Sciatic nerve (tissue), 2 donors: ENCODE results near the gene SLC16A2. TPM values are rescaled to one million over a fixed set of nuclear protein-coding genes. Genes with fewer than 3 reads are reported as not detected.
A peak's percentile ranks its signal among the peaks of the same experiment; 100 is the strongest.

Source experiments
- ATAC-seq: fragments of 200-7000 bp; cut with Tn5 transposase; one replicate; pipeline ENCODE4 v1.9.1; 2020; ENCODE audit warnings: mild to moderate bottlenecking, moderate library complexity
- DNase-seq: peaks from one replicate; pipeline ENCODE4 v3.0.0-alpha.2; 2020; ENCODE audit warnings: low spot score
- intact Hi-C: fragments of 100-400 bp; cut with DNase I; formaldehyde crosslinking; loops from one replicate; pipeline ENCODE4 v1.14.2; 2022
- total RNA-seq: library from RNA; stranded (reverse); fragmentation: NEBNext Ultra II Directional; extraction: Animal tissue kit (Norgen Biotek cat#: 25700); gene quantifications from one replicate; pipeline ENCODE4 v1.2.1, GENCODE V29; 2021
- donor health status: DM: no; HTN: no; CAD: no.
- donor health status: DM: no; HTN: no; CAD: no.

SLC16A2 gene
- total RNA-seq, 1 donor from 2014 or later = 18.2 TPM

DNA sequence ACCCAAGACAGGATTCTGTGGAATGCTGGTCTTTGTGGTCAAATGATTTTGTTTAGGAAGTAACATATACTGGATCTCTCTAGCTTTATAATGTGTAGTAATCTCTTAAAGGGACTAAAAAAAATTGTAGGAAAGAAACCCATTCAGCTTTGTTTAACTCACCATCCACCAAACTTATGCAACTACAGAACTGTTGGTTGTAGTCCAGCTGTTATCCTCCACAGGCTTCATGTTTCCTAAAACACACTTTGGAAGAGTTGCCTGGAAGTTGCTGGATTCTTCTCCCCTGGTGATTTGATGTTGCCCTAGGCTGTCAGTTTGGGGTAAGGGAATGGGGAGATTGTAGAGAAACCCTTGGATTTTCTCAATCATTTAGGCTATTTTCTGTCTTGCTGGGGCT is 103.8 kb downstream of the SLC16A2 start:
- no peak for ATAC-seq
- intact Hi-C loops = no loop called here
- no peak for DNase-seq

DNA sequence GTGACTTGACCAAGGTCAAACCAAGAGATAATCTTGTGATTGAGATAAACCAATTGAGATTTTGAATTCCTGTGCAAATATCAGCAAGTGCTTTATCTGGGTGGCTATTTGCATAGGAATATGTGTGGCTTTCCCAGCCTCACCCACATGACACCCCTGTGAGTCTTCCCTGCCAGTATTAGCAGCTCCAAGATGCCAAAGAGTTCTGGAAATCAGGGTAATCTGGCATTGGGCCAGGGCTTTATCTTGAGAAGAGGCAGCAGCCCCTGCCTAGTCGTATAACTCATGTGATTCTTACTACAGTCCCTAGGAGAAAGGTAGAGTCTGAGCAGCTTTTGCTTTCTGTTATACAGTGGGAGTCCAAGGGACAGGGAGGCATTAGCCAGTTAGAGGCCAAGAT is 105.5 kb downstream of the SLC16A2 start:
- intact Hi-C loops = no loop called here

DNA sequence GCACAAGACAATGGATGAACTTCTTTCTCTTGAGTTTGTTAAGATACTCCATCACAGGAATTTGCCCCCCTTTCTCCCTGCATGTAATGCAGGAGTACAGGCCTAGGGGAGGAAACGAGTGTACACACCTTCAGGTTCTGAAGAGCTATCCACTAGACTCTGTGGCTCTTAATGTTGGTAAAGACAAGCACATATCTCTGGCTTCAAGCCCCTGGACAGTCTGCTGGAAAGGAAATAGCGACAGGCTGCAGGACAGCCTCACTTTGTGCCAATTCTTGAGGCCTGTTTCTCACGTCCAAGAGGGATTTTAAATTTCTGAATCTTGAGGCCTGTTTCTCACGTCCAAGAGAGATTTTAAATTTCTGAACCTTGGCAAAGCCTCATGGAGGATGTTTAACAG is 106.1 kb downstream of the SLC16A2 start:
- intact Hi-C loops = no loop called here
- DNase-seq = no peak
- no peak for ATAC-seq

More for the DNA sequence above, 105.5 kb downstream of the SLC16A2 start:
- ATAC-seq (no peak), DNase-seq (no peak)

DNA sequence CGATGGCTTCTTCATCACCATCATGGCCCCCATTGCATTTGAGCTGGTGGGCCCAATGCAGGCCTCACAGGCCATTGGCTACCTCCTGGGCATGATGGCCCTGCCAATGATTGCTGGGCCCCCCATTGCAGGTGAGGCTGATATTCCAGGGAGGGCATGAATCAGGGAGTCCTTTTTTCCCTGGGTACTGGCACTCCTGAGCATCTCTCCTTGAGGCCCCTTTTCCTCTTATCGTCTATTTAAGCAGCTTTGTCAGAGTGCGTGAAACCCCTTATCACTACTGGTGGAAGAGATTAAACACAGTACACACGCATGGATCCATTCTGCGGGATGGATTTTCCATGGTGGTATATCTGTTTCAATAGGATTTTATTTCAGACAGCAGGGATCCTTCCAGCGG is 108.0 kb downstream of the SLC16A2 start:
- no peak for ATAC-seq
- no peak for DNase-seq
- intact Hi-C loops = no loop called here

DNA sequence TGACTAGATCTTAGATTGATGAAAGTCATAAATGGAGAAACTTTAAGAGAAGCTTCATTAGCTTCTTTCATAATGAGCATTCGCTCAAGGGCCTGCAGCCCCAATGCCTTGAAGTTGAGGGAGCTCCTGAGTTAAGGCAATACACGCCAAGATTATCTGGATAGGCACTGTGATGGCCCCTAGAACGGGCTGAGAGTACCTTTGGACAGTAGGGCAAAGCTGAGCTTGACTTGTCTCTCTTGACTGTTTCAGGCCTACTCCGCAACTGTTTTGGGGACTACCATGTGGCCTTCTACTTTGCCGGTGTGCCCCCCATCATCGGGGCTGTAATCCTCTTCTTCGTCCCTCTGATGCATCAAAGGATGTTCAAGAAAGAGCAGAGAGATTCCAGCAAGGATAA is 109.8 kb downstream of the SLC16A2 start:
- no peak for ATAC-seq
- no peak for DNase-seq
- intact Hi-C loops = no loop called here

DNA sequence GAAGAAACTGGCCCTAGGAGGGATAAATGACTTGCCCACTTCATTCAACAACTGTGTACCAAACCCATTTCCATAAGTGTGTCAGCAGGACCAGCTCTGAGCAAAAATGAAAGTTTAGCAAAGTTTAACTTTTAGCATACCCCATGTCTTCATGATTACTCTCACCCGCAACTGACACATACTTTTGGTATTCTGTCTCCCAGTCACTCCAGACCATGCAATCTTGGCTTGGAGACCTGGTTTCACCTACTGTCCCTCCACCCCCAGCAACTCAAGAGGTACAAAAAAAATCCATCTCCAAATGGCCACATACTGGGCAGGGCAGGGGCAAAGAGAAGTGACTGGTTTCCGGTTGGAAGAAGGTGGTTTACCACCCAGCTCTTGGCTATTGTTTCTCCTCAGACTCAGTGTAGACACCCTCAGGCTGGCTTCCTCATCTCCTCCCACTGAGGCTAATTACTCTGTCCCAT is 113.3 kb downstream of the SLC16A2 start:
- DNase-seq = no peak
- intact Hi-C loops = no loop called here
- no peak for ATAC-seq

DNA sequence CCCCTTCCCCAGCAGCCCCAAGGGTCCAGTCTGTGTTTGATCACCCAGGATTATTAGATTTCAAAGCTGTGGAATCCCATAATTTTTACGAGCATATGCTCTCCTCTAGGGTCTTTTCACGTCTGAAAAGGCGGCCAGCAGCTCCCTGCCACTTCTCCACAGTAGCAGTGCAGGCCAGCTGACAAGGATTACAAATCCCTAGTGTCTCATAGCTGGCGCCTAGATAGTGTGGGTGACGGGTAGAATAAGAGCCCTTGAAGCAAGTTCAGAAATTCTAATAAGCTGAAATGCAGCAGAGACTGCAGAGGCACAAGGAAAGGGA is 113.8 kb downstream of the SLC16A2 start:
- intact Hi-C loops = no loop called here
- DNase-seq = no peak
- no peak for ATAC-seq

DNA sequence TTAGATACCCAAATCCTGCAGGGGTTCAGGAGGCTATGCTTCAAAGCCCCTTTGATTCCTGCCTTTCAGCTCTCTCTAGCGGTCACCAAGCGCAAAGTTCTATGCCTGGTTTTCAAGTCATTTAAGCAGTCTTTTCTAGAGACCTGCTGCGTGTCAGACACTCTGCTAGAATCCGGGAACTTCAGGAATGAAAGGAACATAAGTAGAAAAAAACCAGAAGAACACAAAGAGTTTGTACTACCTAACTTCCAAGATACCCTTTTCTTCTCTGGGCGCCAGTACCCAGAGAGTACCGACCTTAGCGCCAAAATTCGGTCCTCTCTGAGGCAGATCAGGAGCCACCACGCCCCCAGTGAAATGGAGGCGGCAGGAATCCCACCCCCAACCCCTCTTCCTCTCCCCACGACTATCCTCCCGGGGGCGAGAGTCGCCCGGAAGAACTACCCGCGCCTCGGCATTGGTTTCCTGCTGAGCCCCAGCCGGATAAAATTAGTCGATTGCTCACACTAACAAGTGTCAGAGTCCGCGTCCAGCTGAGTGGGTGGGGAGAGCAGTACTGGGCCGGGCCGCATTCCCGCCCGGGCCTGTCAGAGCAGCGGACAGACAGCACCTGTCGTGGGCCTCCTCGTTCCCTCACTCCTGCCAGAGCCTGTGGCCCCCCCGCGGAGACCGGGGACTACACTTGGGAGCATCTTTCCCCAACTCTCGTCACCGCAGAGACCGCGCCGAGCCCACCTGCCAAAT is 114.3 kb downstream of the SLC16A2 start:
- peak; percentile 73 for ATAC-seq
- peak; percentile 77 for DNase-seq
- intact Hi-C loops = no loop called here

DNA sequence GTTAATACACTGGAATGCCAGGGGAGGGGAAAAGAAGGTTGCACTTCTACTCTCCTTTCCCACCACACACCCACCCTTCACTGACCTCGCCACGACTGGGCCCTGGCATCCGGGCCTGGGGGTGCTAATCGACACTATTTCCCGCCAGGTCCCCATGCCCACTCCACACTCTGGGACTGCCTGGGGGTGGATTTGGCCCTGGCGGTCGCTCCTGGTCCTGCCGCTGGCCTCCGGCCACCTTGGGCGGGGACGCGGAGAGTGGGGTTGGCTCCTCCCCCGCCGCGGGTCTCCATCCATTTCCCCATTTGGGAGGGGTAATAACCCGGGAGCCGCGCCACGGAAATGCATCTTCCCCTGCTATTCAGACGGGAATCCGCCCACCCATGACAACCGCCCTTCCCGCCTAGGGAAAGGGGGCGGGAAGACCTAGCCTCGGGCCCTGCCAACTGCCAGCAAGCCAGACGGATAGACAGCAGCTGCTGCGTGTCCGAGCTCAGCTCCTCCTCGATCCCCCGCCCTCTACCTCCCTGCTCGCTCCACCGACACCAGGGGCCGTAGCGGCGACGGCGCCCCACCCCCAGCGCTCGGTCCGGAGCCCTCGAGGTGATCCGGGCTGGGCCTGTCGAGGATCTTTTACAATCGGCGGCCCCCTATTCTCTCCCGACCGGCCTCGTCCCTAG is 115.0 kb downstream of the SLC16A2 start:
- intact Hi-C loops = no loop called here
- peak; percentile 89 for DNase-seq
- ATAC-seq = peak; percentile 93

DNA sequence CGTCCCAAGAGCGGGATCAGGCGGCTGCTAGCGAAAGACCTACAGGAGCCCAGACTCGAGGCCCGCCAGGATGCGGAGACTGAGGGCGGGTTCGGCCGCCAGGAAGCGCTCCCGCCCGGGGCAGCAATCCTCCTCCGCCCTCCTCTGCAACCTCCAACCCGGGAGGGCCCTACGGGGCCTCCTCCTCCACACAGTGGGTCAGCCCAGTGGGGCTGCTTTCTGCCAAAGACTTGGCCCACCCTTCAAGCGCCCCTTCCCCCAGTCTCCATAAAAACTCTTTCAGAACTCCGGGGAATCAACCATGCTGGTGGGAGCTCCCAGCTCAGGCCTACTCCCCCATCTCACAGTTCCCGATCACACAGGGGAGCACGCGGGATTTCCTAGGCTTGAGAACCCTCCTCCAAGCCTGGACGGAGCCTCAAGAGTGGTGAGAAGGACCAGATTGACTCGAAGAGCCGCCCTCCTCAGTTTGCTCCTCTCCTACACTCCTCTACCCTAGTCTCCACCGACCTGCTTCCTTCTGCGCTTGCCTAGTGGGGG is 115.6 kb downstream of the SLC16A2 start:
- DNase-seq = no peak
- ATAC-seq = peak; percentile 61
- intact Hi-C loops = no loop called here

DNA sequence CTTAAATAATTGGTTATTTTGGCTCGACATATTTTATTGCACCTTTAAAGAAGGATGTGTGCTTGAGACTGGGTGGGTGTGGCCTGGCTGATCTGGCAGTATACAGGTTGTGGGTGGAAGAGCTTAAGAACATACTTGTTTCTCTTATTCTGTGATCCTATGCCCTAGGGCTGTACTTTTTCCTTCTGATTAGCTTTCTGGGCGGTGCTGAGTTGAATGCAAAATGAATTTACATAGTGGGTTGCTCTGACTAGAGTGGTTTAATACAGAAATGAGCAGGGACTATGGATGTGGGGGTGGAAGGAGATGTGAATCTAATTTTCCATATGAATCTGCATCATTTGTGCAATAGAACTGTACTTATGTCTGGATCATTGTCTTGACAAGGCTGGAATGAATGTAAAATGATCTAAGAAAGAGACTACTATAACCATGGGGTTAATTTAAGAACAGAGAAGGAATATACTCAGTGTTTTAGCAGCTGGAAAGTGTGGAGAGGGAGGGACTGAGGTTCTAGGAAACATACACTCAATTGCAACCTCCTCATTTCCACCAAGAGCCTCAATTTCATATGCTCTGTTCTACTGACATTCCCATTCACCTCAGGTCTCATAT is 119.4 kb downstream of the SLC16A2 start:
- intact Hi-C loops = no loop called here

DNA sequence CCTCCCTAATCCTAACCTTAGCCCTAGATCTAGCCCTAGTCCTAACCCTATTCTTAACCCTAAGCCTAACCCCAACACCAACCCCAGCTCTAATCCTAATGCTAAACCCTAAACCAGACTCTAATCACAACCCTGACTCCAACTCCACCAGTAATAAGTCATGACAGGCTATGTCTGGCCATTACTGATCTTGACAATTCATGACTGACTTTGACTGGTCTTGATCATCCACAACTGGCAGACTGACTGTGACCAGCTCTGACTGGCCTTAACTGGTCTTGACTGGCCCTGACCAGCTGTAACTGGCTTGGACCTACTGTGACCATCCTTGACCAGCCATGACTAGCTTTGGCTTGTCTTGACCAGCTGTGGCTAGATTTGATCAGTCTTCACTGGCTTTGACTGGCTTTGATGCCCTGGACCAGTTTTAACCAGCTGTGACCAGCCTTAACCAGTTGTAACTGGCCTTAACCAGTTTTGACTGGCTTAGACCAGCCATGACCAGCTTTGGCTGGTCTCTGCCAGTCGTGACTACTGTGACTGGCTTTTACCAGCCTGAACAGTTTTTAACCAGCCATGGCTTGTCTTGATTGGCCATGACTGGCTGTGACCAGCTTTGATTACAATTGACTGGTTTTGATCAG is 124.7 kb downstream of the SLC16A2 start:
- no peak for ATAC-seq
- intact Hi-C loops = no loop called here
- no peak for DNase-seq

More for the DNA sequence above, 119.4 kb downstream of the SLC16A2 start:
- no peak for ATAC-seq
- DNase-seq = no peak

DNA sequence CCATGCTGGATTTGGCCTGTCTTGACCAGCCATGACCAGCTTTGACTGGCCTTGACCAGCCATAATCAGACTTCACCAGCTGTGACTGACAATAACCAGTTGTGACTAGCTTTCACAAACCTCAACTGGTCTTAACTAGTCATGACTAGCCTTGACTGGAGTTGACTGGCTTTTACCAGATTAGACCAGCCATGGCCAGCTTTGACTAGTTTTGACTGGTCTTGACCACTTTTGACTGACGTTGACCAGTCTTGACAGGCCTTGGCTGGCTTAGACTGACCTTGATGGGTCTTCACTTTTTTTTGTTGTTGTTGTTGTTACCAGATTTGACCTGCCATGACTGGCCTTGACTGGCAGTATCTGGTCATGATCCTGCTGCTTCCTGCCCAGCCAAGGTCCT is 125.7 kb downstream of the SLC16A2 start:
- intact Hi-C loops = no loop called here
- no peak for ATAC-seq
- DNase-seq = no peak

DNA sequence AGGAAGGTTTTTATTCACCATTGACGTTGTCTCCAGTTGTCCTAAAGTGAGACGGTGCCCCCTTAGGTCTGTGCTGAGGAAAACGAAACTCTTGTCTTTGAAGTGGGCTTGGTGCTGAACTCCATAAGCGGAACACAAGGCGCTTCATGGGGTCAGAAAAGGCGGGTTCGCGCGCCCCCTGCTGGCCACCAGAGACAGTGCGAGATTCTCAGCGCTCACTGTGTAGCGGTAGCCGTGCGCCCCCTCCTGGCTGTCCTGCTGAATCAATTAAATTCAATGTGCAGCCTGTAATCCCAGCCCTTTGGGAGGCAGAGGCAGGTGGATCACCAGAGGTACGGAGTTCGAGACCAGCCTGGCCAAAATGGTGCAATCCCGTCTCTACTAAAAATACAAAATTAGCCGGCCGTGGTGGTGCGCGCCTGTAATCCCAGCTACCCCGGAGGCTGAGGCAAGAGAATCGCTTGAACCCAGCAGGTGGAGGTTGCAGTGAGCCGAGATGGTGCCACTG is 129.1 kb downstream of the SLC16A2 start:
- DNase-seq (peak; percentile 91), ATAC-seq (peak; percentile 95)
- intact Hi-C loops = no loop called here

DNA sequence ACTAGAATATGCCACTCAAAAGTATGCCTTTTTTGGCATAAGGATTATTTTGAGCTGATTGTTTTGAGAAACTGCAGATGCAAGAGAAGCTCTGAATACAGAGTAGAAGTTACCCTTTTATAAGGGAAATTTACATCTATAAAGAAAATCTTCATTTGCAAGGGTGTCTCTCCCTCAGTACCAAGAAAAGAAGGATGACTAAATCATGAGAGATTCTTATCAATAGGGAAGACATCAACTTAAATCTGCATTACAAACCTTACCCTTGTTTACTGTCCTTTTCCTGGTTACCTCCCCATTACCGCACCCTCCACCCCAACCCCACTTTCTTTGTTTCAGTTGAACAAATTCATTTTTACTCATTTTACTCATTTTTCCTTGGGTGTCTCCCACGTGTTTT is 130.6 kb downstream of the SLC16A2 start:
- DNase-seq (no peak), ATAC-seq (no peak)
- intact Hi-C loops = no loop called here

DNA sequence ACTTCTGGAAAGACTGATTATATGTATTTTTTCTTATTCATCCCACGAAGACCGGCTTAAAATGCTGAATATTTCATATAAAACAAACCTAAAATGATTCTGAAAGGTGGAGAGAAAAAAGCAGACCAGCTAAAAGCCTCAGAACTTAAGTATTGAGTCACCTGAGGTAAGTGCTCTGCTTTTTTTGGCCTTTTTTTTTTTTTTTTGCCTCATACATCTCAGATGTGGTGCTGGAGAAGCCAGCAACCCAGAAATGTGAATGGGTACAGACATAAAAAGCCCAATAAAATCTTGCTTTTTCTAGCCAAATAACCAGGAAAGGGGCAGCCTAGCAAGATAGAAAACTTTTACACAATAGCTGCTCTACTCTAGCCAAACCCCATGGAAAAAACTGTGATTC is 136.1 kb downstream of the SLC16A2 start:
- ATAC-seq (no peak), DNase-seq (no peak)
- intact Hi-C loops = no loop called here

DNA sequence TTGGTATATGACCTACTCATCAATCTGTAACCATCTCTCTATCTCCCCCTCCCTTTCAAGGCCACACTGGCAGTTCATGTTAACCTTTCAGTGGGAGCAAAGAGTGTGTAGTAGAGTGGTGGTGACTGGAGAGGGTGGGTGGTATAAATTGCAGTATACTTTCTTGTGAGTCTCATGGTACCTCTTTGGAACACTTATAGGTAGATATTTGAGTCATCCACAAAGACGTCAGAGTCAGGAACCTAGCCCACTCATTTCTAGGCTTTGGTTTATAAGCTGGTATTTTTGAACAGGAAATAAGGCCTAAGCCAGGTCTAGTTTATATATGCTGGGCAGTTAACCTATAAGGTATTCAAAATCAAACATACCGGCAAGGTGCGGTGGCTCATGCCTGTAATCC is 156.8 kb downstream of the SLC16A2 start:
- intact Hi-C loops = no loop called here
- DNase-seq (no peak), ATAC-seq (no peak)

DNA sequence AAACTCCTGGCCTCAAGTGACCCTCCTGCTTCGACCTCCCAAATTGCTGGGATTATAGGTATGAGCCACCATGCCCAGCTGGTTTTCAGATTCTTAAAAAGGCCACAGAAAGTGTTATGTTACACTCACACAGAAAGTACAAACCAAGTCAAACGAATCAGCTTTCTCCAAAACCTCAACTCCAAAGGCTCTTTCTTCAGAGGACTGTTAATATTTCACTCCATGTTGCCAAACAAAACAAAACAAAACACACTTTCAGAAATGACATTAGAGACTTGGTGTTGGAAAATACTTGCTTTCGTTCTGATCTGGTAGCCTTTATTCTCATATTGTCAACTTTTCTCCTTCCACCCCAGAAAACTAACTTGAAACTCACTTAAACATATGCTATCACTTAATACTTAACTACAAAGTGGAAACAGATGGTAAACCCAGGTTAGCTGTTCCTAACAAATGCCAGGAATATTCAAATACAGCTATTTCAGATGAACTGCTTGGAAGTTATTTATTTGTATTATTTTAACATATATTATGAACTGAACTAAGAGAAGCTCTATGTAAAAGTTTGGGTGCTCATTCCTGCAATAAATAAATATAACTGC is 158.4 kb downstream of the SLC16A2 start:
- intact Hi-C loops = no loop called here
- DNase-seq = no peak

More for the DNA sequence above, 158.4 kb downstream of the SLC16A2 start:
- ATAC-seq = peak; percentile 58
